ENCODE measurements around the gene ASXL3. TPM values are rescaled to one million over a fixed set of nuclear protein-coding genes. Genes with fewer than 3 reads are reported as not detected.

Gene ASXL3
- total RNA-seq, 2 donors from 2014 or later: 0.71 to 1.1 TPM

DNA sequence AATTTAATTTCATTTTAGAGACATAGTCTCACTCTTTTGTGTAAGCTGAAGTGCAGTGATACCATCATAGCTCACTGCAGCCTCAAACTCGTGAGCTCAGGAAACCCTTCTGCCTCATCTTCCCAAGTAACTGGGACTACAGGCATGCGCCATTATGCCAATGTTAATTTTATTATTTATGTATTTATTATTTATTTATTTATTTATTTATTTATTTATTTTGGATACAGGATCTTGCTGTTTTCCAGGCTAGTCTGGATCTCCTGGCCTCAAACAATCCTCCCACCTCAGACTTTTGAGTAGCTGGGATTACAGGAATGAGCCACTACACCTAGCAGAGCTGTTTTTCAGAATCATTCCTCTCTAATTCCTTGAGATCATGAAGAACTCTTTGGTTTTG lies 99.9 kb downstream of the ASXL3 start:
- H3K4me3 Mint-ChIP-seq: no peak overlapping the region
- H3K4me1 Mint-ChIP-seq: no peaks in the 10 kb centered on the region
- no peak overlapping the region for H3K27ac Mint-ChIP-seq
- 86% methylated on average over 1 of the region's 2 CpGs; no CpG with 5 or more reads in 1 of the 2 experiments for WGBS, 2 experiments (ENCODE audit: insufficient coverage in 1 of 2, insufficient read length in 1 of 2)
- DNase-seq: no peak
- no peaks in the 10 kb centered on the region for H3K27me3 ChIP-seq (ENCODE audit: control insufficient read depth, insufficient read depth, low read length, poor library complexity, severe bottlenecking)
- H3K27me3 Mint-ChIP-seq (ENCODE audit: insufficient read depth): no peaks in the 10 kb centered on the region
- no peaks in the 10 kb centered on the region for H3K9me3 ChIP-seq (ENCODE audit: control insufficient read depth, low read length)
- H3K27ac ChIP-seq (ENCODE audit: low read depth, low read length): no peak overlapping the region
- H3K4me1 ChIP-seq (ENCODE audit: control insufficient read depth, insufficient read depth, low read length): no peaks in the 10 kb centered on the region
- H3K9me3 Mint-ChIP-seq: no peaks in the 10 kb centered on the region
- no peaks in the 10 kb centered on the region for H3K36me3 Mint-ChIP-seq (ENCODE audit: low read depth)
- no peak overlapping the region for H3K9ac ChIP-seq (ENCODE audit: extremely low read depth, low read length, poor library complexity, severe bottlenecking)
- TF ChIP-seq, protein P1, sequence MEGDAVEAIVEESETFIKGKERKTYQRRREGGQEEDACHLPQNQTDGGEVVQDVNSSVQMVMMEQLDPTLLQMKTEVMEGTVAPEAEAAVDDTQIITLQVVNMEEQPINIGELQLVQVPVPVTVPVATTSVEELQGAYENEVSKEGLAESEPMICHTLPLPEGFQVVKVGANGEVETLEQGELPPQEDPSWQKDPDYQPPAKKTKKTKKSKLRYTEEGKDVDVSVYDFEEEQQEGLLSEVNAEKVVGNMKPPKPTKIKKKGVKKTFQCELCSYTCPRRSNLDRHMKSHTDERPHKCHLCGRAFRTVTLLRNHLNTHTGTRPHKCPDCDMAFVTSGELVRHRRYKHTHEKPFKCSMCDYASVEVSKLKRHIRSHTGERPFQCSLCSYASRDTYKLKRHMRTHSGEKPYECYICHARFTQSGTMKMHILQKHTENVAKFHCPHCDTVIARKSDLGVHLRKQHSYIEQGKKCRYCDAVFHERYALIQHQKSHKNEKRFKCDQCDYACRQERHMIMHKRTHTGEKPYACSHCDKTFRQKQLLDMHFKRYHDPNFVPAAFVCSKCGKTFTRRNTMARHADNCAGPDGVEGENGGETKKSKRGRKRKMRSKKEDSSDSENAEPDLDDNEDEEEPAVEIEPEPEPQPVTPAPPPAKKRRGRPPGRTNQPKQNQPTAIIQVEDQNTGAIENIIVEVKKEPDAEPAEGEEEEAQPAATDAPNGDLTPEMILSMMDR (conservative IDR thresholded peaks at IDR 0.05): no peak
- no peak overlapping the region for H3K4me3 ChIP-seq (ENCODE audit: low read length)
- H3K36me3 ChIP-seq (ENCODE audit: control insufficient read depth, insufficient read depth, low read length): no peaks in the 10 kb centered on the region

DNA sequence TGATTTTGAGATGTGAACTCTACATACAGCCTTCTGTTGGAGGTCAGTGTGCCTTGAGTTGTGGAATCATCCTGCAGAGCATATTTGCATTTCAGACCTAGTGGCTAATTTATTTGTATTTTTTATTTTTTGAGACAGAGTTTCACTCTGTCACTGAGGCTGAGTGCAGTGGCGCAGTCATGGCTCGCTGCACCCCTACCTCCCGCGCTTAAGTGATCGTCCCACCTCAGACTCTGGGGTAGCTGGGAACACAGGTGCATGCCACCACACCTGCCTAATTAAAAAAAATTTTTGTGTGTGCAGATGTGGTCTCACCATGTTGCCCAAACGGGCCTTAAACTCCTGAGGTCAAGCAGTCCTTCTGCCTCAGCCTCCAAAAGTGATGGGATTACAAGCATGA lies 104.4 kb downstream of the ASXL3 start:
- no peaks in the 10 kb centered on the region for H3K36me3 ChIP-seq (ENCODE audit: control insufficient read depth, insufficient read depth, low read length)
- Mint-ChIP-seq H3K4me3 (no peak overlapping the region), H3K27me3 (ENCODE audit: insufficient read depth) (peaks cover 5% of the 10 kb centered on the region), H3K36me3 (ENCODE audit: low read depth) (no peaks in the 10 kb centered on the region), H3K4me1 (no peaks in the 10 kb centered on the region), H3K27ac (no peak overlapping the region), H3K9me3 (no peaks in the 10 kb centered on the region)
- no peak overlapping the region for H3K4me3 ChIP-seq (ENCODE audit: low read length)
- no peaks in the 10 kb centered on the region for H3K9me3 ChIP-seq (ENCODE audit: control insufficient read depth, low read length)
- no peak overlapping the region for H3K27ac ChIP-seq (ENCODE audit: low read depth, low read length)
- no peaks in the 10 kb centered on the region for H3K27me3 ChIP-seq (ENCODE audit: control insufficient read depth, insufficient read depth, low read length, poor library complexity, severe bottlenecking)
- TF ChIP-seq, protein P1 (conservative IDR thresholded peaks at IDR 0.05): no peak
- 94 to 100% methylated on average over 4 to 6 of the region's 6 CpGs for WGBS, 2 experiments (ENCODE audit: insufficient coverage in 1 of 2, insufficient read length in 1 of 2)
- DNase-seq: no peak
- no peaks in the 10 kb centered on the region for H3K4me1 ChIP-seq (ENCODE audit: control insufficient read depth, insufficient read depth, low read length)
- no peak overlapping the region for H3K9ac ChIP-seq (ENCODE audit: extremely low read depth, low read length, poor library complexity, severe bottlenecking)

GRCh38 chr18:33694593-33694992 lies 116.6 kb downstream of the ASXL3 start:
- Mint-ChIP-seq H3K9me3 (peaks cover 8% of the 10 kb centered on the region), H3K4me3 (no peak overlapping the region), H3K27me3 (ENCODE audit: insufficient read depth) (peaks cover 59% of the 10 kb centered on the region), H3K4me1 (peaks cover 7% of the 10 kb centered on the region), H3K27ac (no peak overlapping the region), H3K36me3 (ENCODE audit: low read depth) (no peaks in the 10 kb centered on the region)
- TF ChIP-seq, protein P1 (conservative IDR thresholded peaks at IDR 0.05): no peak
- Histone ChIP-seq H3K4me1 (ENCODE audit: control insufficient read depth, insufficient read depth, low read length) (no peaks in the 10 kb centered on the region), H3K9me3 (ENCODE audit: control insufficient read depth, low read length) (peaks cover 18% of the 10 kb centered on the region), H3K27me3 (ENCODE audit: control insufficient read depth, insufficient read depth, low read length, poor library complexity, severe bottlenecking) (peaks cover 93% of the 10 kb centered on the region), H3K36me3 (ENCODE audit: control insufficient read depth, insufficient read depth, low read length) (no peaks in the 10 kb centered on the region), H3K9ac (ENCODE audit: extremely low read depth, low read length, poor library complexity, severe bottlenecking) (no peak overlapping the region), H3K27ac (ENCODE audit: low read depth, low read length) (no peak overlapping the region), H3K4me3 (ENCODE audit: low read length) (no peak overlapping the region)
- DNase-seq: no peak
- 90 to 100% methylated on average over 1 to 2 of the region's 2 CpGs for WGBS, 2 experiments (ENCODE audit: insufficient coverage in 1 of 2, insufficient read length in 1 of 2)
